GM12878 (cell line): ENCODE results near the gene PPOX. TPM values are rescaled to one million over a fixed set of nuclear protein-coding genes. Genes with fewer than 3 reads are reported as not detected.

Experiments
- ATAC-seq: fragments of 200-7000 bp; cut with Tn5 transposase; 3 replicates; pipeline ENCODE4 v1.9.1; 2020; ENCODE audit warnings: mild to moderate bottlenecking, moderate library complexity
- BruUV-seq: library from RNA; stranded (reverse); fragments of 400-500 nt; replicated peaks from 2 replicates; lab custom pipeline; 2021; lab: Mats Ljungman, UMichigan
- CTCF ChIA-PET: fragments of 300-600 bp; sonication (Branson Sonifier 250); formaldehyde crosslinking; extraction: SDS; loops from one replicate; lab custom pipeline; 2021; ENCODE audit warnings: inconsistent platforms; lab: Yijun Ruan, JAX
- POLR2A ChIA-PET: fragments of 350-600 bp; formaldehyde crosslinking; extraction: SDS; loops from one replicate; lab custom pipeline; 2021; ENCODE audit warnings: inconsistent platforms; lab: Charles Lee
- RAD21 ChIA-PET: fragments of 300-600 bp; sonication (Branson Sonifier 250); formaldehyde crosslinking; loops from one replicate; lab custom pipeline; 2023; ENCODE audit warnings: antibody characterized with exemption; ENCODE audit not compliant: unreplicated experiment; lab: Charles Lee
- SMC1A ChIA-PET: fragments of 300-600 bp; sonication (Branson Sonifier 250); formaldehyde crosslinking; loops from one replicate; lab custom pipeline; 2023; ENCODE audit not compliant: unreplicated experiment, uncharacterized antibody; lab: Charles Lee
- DNase-seq: peaks from one replicate; pipeline ENCODE4 v3.0.0-alpha.2; 2011; ENCODE audit warnings: low read depth, low spot score
- FAIRE-seq: peaks from 3 replicates; lab custom pipeline; 2011; peaks lifted over from hg19 to GRCh38; lab: Jason Lieb, UNC
- H2AFZ ChIP-seq: 2 replicates; pipeline ENCODE4 v1.6.0; 2011; ENCODE audit warnings: low read depth, low read length, control low read depth; ENCODE audit not compliant: control insufficient read depth
- H3K27ac ChIP-seq: 2 replicates; pipeline ENCODE4 v1.5.1; 2011; ENCODE audit warnings: control low read depth; ENCODE audit not compliant: control insufficient read depth, insufficient read depth
- H3K27me3 ChIP-seq, 2 experiments: replicated peaks in 1 of 2; 2 replicates each; pipeline versions ENCODE4 v1.6.0 to v1.6.1; 2011; ENCODE audit warnings: low read length in 1 of 2; ENCODE audit not compliant: control insufficient read depth in 2 of 2, insufficient read depth in 2 of 2
- H3K36me3 ChIP-seq, 2 experiments: 2 replicates each; pipeline ENCODE4 v1.5.1; 2011; ENCODE audit warnings: low read length in 1 of 2; ENCODE audit not compliant: control insufficient read depth in 2 of 2, insufficient read depth in 2 of 2
- H3K4me1 ChIP-seq: 2 replicates; pipeline ENCODE4 v1.6.1; 2011; ENCODE audit warnings: mild to moderate bottlenecking, low read length, moderate library complexity, mixed read lengths; ENCODE audit not compliant: control insufficient read depth, insufficient read depth
- H3K4me2 ChIP-seq: 2 replicates; pipeline ENCODE4 v1.6.0; 2011; ENCODE audit warnings: control low read depth; ENCODE audit not compliant: control insufficient read depth, insufficient read depth
- H3K4me3 ChIP-seq: fragments of 200-600 bp; sonication (generic); 2 replicates; pipeline ENCODE4 v1.5.1; 2016
- H3K79me2 ChIP-seq: 2 replicates; pipeline ENCODE4 v1.6.0; 2011; ENCODE audit warnings: low read length; ENCODE audit not compliant: control insufficient read depth, insufficient read depth
- H3K9ac ChIP-seq: 2 replicates; pipeline ENCODE4 v1.8.0; 2011; ENCODE audit warnings: low read length, control low read depth, mixed read lengths; ENCODE audit not compliant: control insufficient read depth, insufficient read depth
- H3K9me3 ChIP-seq: replicated peaks from 3 replicates; pipeline ENCODE4 v1.5.1; 2011; ENCODE audit warnings: mild to moderate bottlenecking, low read length; ENCODE audit not compliant: control insufficient read depth, insufficient read depth
- H4K20me1 ChIP-seq: 2 replicates; pipeline ENCODE4 v1.6.0; 2011; ENCODE audit not compliant: control insufficient read depth, insufficient read depth
- BACH1 ChIP-seq: fragments of 450-650 bp; IDR thresholded peaks from 2 replicates; pipeline ENCODE4 v1.6.1; 2017; ENCODE audit warnings: mild to moderate bottlenecking, borderline replicate concordance
- CREM ChIP-seq: IDR thresholded peaks from 2 replicates; pipeline ENCODE4 v1.6.1; 2014; ENCODE audit warnings: antibody characterized with exemption, low read depth
- EED ChIP-seq: sonication (generic); IDR thresholded peaks from 2 replicates; pipeline ENCODE4 v1.6.1; 2016; ENCODE audit warnings: antibody characterized with exemption, low read depth
- IRF4 ChIP-seq: IDR thresholded peaks from 2 replicates; pipeline ENCODE4 v1.6.1; 2011; ENCODE audit warnings: low read depth, low read length
- LARP7 ChIP-seq: fragments of 450-650 bp; IDR thresholded peaks from 2 replicates; pipeline ENCODE4 v1.6.1; 2017; ENCODE audit warnings: mild to moderate bottlenecking
- MEF2A ChIP-seq: IDR thresholded peaks from 2 replicates; pipeline ENCODE4 v1.6.1; 2011; ENCODE audit warnings: low read depth, mild to moderate bottlenecking, low read length, moderate library complexity; ENCODE audit not compliant: insufficient read depth
- RB1 ChIP-seq: fragments of 450-650 bp; formaldehyde crosslinking; IDR thresholded peaks from 2 replicates; pipeline ENCODE4 v1.6.1; 2017; ENCODE audit warnings: mild to moderate bottlenecking, borderline replicate concordance
- REST ChIP-seq: IDR thresholded peaks from 2 replicates; pipeline ENCODE4 v1.6.1; 2012; ENCODE audit warnings: mild to moderate bottlenecking, low read depth, low read length
- SMC3 ChIP-seq: IDR thresholded peaks from 2 replicates; pipeline ENCODE4 v1.6.1; 2011; ENCODE audit warnings: low read length, improper control_type of control experiment, borderline replicate concordance
- SPI1 ChIP-seq: IDR thresholded peaks from 2 replicates; pipeline ENCODE4 v1.6.1; 2011; ENCODE audit warnings: low read depth, mild to moderate bottlenecking, low read length, moderate library complexity, borderline replicate concordance; ENCODE audit not compliant: insufficient read depth
- WRNIP1 ChIP-seq: IDR thresholded peaks from 2 replicates; pipeline ENCODE4 v1.6.1; 2011; ENCODE audit warnings: low read depth, low read length, improper control_type of control experiment, borderline replicate concordance
- WGBS: methylation state at CpG from one replicate; pipeline ENCODE4 v1.1.6; 2016; ENCODE audit warnings: low lambda C conversion rate; ENCODE audit not compliant: insufficient replicate concordance, insufficient coverage; ENCODE audit errors: missing lambda C conversion rate; 5-methylcytosine and 5-hydroxymethylcytosine counted together
- in situ Hi-C: fragments of 300-500 bp; cut with MboI; formaldehyde crosslinking; loops from 9 replicates; pipeline ENCODE4 v1.14.3; 2018; ENCODE audit warnings: mixed read lengths
- intact Hi-C: fragments of 100-400 bp; cut with micrococcal nuclease; formaldehyde crosslinking; loops from one replicate; pipeline ENCODE4 v1.14.2; 2022; ENCODE audit not compliant: unreplicated experiment
- polyA plus RNA-seq, 11 experiments: library from polyadenylated mRNA; depleted of rRNA in 4 of 11; unstranded in 6 of 11; stranded (reverse) in 5 of 11; fragments of >200 nt; fragmentation: Nextera tagmentation in 4 of 11; fragmentation: Illumina TruSeq in 1 of 11; extraction: Ambion mirVana in 4 of 11; extraction: Trizol in 1 of 11; gene quantifications; 1 replicate in 1 of 11; 2 replicates in 10 of 11; pipeline versions ENCODE4 v1.2.1 to v1.2.3, GENCODE V29; 2011 to 2016; ENCODE audit warnings: inconsistent platforms in 2 of 11, missing spikeins in 2 of 11, low read depth in 1 of 11
- total RNA-seq, 4 experiments: library from RNA; depleted of rRNA in 3 of 4; stranded (reverse); fragments of >200 nt in 3 of 4; fragmentation: Illumina TruSeq in 1 of 4; extraction: Trizol in 1 of 4; gene quantifications; 2 replicates each; pipeline versions ENCODE4 v1.2.1 to v1.2.3, GENCODE V29; 2013 to 2021
- TF ChIP-seq, protein P1 (sequence below): fragments of 450-650 bp; IDR thresholded peaks from 2 replicates; pipeline ENCODE4 v1.6.1; 2014; ENCODE audit warnings: mild to moderate bottlenecking
- TF ChIP-seq, protein P2 (sequence below), 3 experiments: IDR thresholded peaks in 2 of 3; conservative IDR thresholded peaks in 1 of 3; 2 replicates each; pipeline ENCODE4 v1.5.1; 2011; ENCODE audit warnings: low read depth in 3 of 3, low read length in 3 of 3, mild to moderate bottlenecking in 3 of 3, control low read depth in 2 of 3, moderate library complexity in 2 of 3, inconsistent platforms in 1 of 3, mixed read lengths in 1 of 3; ENCODE audit not compliant: control insufficient read depth in 2 of 3, insufficient read depth in 1 of 3; ENCODE audit errors: extremely low read depth in 1 of 3

PPOX gene
- total and polyA plus RNA-seq, 10 of the 15 experiments (the other 5 are each of a cell fraction or from before 2014, with no cell fraction given) = 8.9 to 31.5 (median 20.3) TPM

DNA sequence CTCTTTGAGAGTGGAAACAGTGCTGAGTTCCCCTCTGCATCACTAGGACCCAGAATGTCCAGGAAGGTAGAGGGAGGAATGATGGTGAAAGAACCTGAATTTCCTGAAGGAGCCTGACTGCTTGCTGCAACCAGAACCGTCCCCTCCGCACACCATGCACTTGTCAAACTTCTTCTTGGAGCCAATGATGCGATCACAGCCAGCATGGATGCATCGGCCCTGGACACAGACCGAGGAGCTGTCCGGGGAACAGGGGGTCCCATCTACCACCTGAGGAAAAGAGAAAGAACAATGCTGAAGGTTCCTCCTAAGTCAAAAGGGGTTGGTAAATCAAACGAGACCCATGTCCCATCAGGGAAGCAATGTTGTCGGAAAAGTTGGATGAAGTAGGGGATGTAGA is 25.7 kb downstream of the PPOX start (continued):
- TF ChIP-seq REST = no peak

DNA sequence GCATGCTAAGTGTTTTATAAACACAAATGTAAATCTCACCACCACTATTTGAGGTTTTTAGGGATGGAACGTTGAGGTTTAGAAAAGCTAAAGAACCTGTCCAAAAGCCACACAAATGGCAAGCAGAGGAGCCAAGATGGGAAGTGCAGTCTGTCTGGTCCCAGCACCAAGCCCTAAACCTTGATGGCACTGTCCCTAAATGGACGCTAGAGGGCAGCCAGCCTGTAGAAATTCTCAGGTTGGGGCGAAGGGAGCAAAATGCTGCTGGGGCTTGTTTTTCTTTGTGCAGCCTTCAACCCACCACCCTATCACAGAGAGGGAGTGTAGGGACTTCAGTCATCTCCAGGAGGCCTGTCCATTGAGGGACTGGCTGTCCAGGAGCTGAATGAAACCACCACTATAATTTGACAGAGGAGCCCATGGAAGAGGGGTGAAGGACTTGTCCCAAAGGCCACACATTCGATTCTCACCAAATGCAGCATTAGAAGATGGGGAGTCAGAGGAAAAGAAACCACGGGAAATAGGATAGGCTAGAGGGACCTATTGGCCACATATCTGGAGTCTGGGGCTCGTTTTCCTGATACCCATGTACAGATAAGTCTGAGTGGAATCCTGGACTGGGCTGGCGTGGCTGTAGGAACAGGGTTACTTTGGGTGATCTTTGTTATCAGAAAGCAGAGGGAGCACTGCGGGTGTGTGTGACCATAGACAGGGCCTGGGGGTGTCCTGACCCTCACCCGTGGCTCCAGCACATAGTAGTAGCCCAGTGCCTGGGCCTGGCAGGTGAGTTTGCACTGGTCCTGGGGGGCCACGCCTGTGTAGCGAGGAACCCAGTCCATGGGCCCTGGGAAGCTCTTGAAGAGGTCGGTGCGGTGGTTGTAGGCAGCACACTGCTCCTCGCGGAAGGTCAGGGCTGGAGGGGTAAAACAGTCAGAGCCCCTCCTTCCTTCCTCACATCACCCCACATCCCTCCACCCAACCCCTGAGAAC is 26.5 kb downstream of the PPOX start:
- in situ Hi-C loops (loop anchor here (10.0 kb wide), 1 partner anchor 552 kb away; the partner anchor contains the start of gene DUSP12), intact Hi-C loops (loop anchor here (1.0 kb wide), 3 partner anchors 33 to 190 kb away; no protein-coding TSS in a partner anchor)
- H3K4me2 ChIP-seq = no peak overlapping the region
- ChIA-PET CTCF (interaction anchor here (1.0 to 7.0 kb wide), 20 partner anchors 10 to 549 kb away, joined by 3 to 164 read pairs (median 10); partner anchors contain the start of genes APOA2, CFAP126, NDUFS2 and PPOX), POLR2A (interaction anchor here (1.7 to 3.3 kb wide), 2 partner anchors 10 to 33 kb away, joined by 9 to 18 read pairs; partner anchors contain the start of genes NDUFS2 and TOMM40L), SMC1A (interaction anchor here (0.9 to 5.3 kb wide), 13 partner anchors 11 to 546 kb away, joined by 3 to 55 read pairs (median 6); partner anchors contain the start of genes NDUFS2, PPOX and TOMM40L), RAD21 (interaction anchor here (1.4 to 7.2 kb wide), 7 partner anchors 12 to 189 kb away, joined by 4 to 55 read pairs (median 6); partner anchors contain the start of genes APOA2 and TOMM40L)
- no peak overlapping the region for H3K9ac ChIP-seq
- H3K27ac ChIP-seq = no peak overlapping the region
- H3K27me3 ChIP-seq = no peaks in the 10 kb centered on the region
- ATAC-seq = peak; percentile 94
- no TSS peak for BruUV-seq
- H3K79me2 ChIP-seq = no peaks in the 10 kb centered on the region
- WGBS = 51% methylated on average over 15 of the region's 15 CpGs
- H4K20me1 ChIP-seq = no peaks in the 10 kb centered on the region
- peaks cover 19% of the 10 kb centered on the region for H3K4me1 ChIP-seq
- no peaks in the 10 kb centered on the region for H3K36me3 ChIP-seq
- H3K4me3 ChIP-seq = no peak overlapping the region
- H3K9me3 ChIP-seq = no peaks in the 10 kb centered on the region
- H2AFZ ChIP-seq = peak overlapping the region; percentile 82
- DNase-seq = no peak
- FAIRE-seq = peak; percentile 88
- TF ChIP-seq BACH1 = no peak
- TF ChIP-seq WRNIP1 = no peak
- no peak for TF ChIP-seq LARP7
- no peak for TF ChIP-seq EED
- no peak for TF ChIP-seq MEF2A
- no peak for TF ChIP-seq CREM
- TF ChIP-seq SPI1 = peak; percentile 49; the same call in 1 of the 2 replicates
- no peak for TF ChIP-seq RB1
- peak; percentile 82 for TF ChIP-seq SMC3
- TF ChIP-seq, protein P1, sequence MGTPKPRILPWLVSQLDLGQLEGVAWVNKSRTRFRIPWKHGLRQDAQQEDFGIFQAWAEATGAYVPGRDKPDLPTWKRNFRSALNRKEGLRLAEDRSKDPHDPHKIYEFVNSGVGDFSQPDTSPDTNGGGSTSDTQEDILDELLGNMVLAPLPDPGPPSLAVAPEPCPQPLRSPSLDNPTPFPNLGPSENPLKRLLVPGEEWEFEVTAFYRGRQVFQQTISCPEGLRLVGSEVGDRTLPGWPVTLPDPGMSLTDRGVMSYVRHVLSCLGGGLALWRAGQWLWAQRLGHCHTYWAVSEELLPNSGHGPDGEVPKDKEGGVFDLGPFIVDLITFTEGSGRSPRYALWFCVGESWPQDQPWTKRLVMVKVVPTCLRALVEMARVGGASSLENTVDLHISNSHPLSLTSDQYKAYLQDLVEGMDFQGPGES = no peak
- 0 out of 2 replicates have a peak, but pooled peaks have one; percentile 31 for TF ChIP-seq IRF4
- TF ChIP-seq, protein P2, sequence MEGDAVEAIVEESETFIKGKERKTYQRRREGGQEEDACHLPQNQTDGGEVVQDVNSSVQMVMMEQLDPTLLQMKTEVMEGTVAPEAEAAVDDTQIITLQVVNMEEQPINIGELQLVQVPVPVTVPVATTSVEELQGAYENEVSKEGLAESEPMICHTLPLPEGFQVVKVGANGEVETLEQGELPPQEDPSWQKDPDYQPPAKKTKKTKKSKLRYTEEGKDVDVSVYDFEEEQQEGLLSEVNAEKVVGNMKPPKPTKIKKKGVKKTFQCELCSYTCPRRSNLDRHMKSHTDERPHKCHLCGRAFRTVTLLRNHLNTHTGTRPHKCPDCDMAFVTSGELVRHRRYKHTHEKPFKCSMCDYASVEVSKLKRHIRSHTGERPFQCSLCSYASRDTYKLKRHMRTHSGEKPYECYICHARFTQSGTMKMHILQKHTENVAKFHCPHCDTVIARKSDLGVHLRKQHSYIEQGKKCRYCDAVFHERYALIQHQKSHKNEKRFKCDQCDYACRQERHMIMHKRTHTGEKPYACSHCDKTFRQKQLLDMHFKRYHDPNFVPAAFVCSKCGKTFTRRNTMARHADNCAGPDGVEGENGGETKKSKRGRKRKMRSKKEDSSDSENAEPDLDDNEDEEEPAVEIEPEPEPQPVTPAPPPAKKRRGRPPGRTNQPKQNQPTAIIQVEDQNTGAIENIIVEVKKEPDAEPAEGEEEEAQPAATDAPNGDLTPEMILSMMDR (IDR thresholded peaks at IDR 0.05 in 2 of 3, conservative IDR thresholded peaks at IDR 0.05 in 1 of 3; ENCODE audit: control insufficient read depth in 2 of 3, extremely low read depth in 1 of 3, insufficient read depth in 1 of 3, low read depth in 3 of 3, low read length in 3 of 3) = peak; percentile 89 to 95 (median 89)
